Panc1 (cell line): ENCODE measurements around the gene AK2. TPM values are rescaled to one million over a fixed set of nuclear protein-coding genes. Genes with fewer than 3 reads are reported as not detected.
"Not testable (repeated sequence)": the region's sequence is repeated elsewhere in the genome, so short reads cannot be mapped to it uniquely, and the experiment has no call there.

Source experiments
- ATAC-seq: fragments of 200-7000 bp; cut with Tn5 transposase; 2 replicates; pipeline ENCODE4 v1.9.1; 2020; ENCODE audit warnings: mild to moderate bottlenecking, moderate library complexity
- BruUV-seq: library from RNA; stranded (reverse); fragments of 400-500 nt; replicated peaks from 2 replicates; lab custom pipeline; 2021; lab: Mats Ljungman, UMichigan
- CTCF ChIA-PET: fragments of 300-600 bp; sonication (Branson Sonifier 250); formaldehyde crosslinking; loops from one replicate; lab custom pipeline; 2022; ENCODE audit warnings: antibody characterized with exemption; lab: Charles Lee
- POLR2A ChIA-PET: fragments of 300-600 bp; sonication (Branson Sonifier 250); formaldehyde crosslinking; loops from one replicate; lab custom pipeline; 2022; ENCODE audit warnings: antibody characterized with exemption; lab: Charles Lee
- DNase-seq: peaks from one replicate; pipeline ENCODE4 v3.0.0-alpha.2; 2010; ENCODE audit warnings: low read depth, low spot score
- H3K27ac ChIP-seq: 2 replicates; pipeline ENCODE4 v1.5.1; 2011; ENCODE audit warnings: mild to moderate bottlenecking, low read length, inconsistent platforms
- H3K27me3 ChIP-seq: fragments of 200-500 bp; sonication (Bioruptor generic); 2 replicates; pipeline ENCODE4 v1.6.0; 2014; ENCODE audit warnings: low read length, inconsistent platforms; ENCODE audit not compliant: control insufficient read depth, insufficient read depth
- H3K36me3 ChIP-seq: fragments of 200-500 bp; sonication (Bioruptor generic); 2 replicates; pipeline ENCODE4 v1.5.1; 2014; ENCODE audit warnings: inconsistent platforms, mild to moderate bottlenecking, low read length, moderate library complexity; ENCODE audit not compliant: control insufficient read depth, insufficient read depth
- H3K4me1 ChIP-seq: 2 replicates; pipeline ENCODE4 v1.5.1; 2011; ENCODE audit warnings: inconsistent platforms, mild to moderate bottlenecking, low read length, moderate library complexity; ENCODE audit not compliant: control insufficient read depth, insufficient read depth
- H3K4me3 ChIP-seq, 2 experiments: 2 replicates each; pipeline ENCODE4 v1.5.1; 2011 to 2012; ENCODE audit warnings: low read depth in 2 of 2, low read length in 2 of 2, mild to moderate bottlenecking in 2 of 2, inconsistent platforms in 1 of 2, moderate library complexity in 1 of 2
- H3K9me3 ChIP-seq: fragments of 200-500 bp; sonication (Bioruptor generic); 2 replicates; pipeline ENCODE4 v1.5.1; 2014; ENCODE audit warnings: low read depth, mild to moderate bottlenecking, inconsistent platforms, low read length, moderate library complexity; ENCODE audit not compliant: control insufficient read depth, insufficient read depth
- POLR2AphosphoS5 ChIP-seq: IDR thresholded peaks from 2 replicates; pipeline ENCODE4 v1.6.1; 2012; ENCODE audit warnings: mild to moderate bottlenecking, low read depth, low read length, moderate library complexity
- REST ChIP-seq, 2 experiments: IDR thresholded peaks; 2 replicates each; pipeline ENCODE4 v1.6.1; 2011 to 2012; ENCODE audit warnings: low read depth in 2 of 2, control low read depth in 1 of 2, low read length in 1 of 2, mild to moderate bottlenecking in 1 of 2, moderate library complexity in 1 of 2; ENCODE audit not compliant: insufficient read depth in 1 of 2
- SIN3A ChIP-seq: IDR thresholded peaks from 2 replicates; pipeline ENCODE4 v1.6.1; 2012; ENCODE audit warnings: low read depth, mild to moderate bottlenecking, low read length, moderate library complexity, borderline replicate concordance; ENCODE audit not compliant: insufficient read depth
- TCF7L2 ChIP-seq: IDR thresholded peaks from 2 replicates; pipeline ENCODE4 v1.6.1; 2011; ENCODE audit warnings: mild to moderate bottlenecking, low read depth, low read length, inconsistent platforms
- in situ Hi-C: cut with HindIII; loops from 2 replicates; pipeline ENCODE4 v1.10.0; 2016; ENCODE audit warnings: low sequenced_read_pairs, low pct_unique_long_range_greater_than_20kb
- intact Hi-C: fragments of 100-400 bp; cut with micrococcal nuclease; formaldehyde crosslinking; loops from one replicate; pipeline ENCODE4 v1.10.0; 2022; ENCODE audit not compliant: unreplicated experiment
- total RNA-seq: library from RNA; stranded (reverse); gene quantifications from one replicate; pipeline ENCODE4 v1.2.1, GENCODE V29; 2021; ENCODE audit not compliant: unreplicated experiment
- TF ChIP-seq, protein P1 (sequence below): fragments of 450-650 bp; IDR thresholded peaks from 2 replicates; pipeline ENCODE4 v1.5.1; 2017; ENCODE audit warnings: mild to moderate bottlenecking

Gene AK2
- total RNA-seq, 1 experiment from 2014 or later: 213 TPM

- ATAC-seq: no peak
- BruUV-seq: no TSS peak
- intact Hi-C loops: no loop called here
- Histone ChIP-seq H3K9me3 (no peaks in the 10 kb centered on the region), H3K36me3 (no peaks in the 10 kb centered on the region), H3K27ac (no peak overlapping the region), H3K4me3 (no peak overlapping the region), H3K27me3 (no peaks in the 10 kb centered on the region), H3K4me1 (no peaks in the 10 kb centered on the region)
- in situ Hi-C loops: no loop called here
- CTCF ChIA-PET: no interaction called here
- DNase-seq: no peak
- POLR2A ChIA-PET: no interaction called here
- no peak for TF ChIP-seq SIN3A
- TF ChIP-seq, protein P1, sequence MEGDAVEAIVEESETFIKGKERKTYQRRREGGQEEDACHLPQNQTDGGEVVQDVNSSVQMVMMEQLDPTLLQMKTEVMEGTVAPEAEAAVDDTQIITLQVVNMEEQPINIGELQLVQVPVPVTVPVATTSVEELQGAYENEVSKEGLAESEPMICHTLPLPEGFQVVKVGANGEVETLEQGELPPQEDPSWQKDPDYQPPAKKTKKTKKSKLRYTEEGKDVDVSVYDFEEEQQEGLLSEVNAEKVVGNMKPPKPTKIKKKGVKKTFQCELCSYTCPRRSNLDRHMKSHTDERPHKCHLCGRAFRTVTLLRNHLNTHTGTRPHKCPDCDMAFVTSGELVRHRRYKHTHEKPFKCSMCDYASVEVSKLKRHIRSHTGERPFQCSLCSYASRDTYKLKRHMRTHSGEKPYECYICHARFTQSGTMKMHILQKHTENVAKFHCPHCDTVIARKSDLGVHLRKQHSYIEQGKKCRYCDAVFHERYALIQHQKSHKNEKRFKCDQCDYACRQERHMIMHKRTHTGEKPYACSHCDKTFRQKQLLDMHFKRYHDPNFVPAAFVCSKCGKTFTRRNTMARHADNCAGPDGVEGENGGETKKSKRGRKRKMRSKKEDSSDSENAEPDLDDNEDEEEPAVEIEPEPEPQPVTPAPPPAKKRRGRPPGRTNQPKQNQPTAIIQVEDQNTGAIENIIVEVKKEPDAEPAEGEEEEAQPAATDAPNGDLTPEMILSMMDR: no peak
- no peak for TF ChIP-seq TCF7L2
- TF ChIP-seq POLR2AphosphoS5: no peak
- TF ChIP-seq REST (IDR thresholded peaks at IDR 0.05; ENCODE audit: insufficient read depth in 1 of 2, low read depth in 2 of 2, low read length in 1 of 2): no peak
Observed at GRCh38 chr1:33070628-33071027, 33.9 kb upstream of the AK2 start.

GRCh38 chr1:33068108-33068507 lies 31.4 kb upstream of the AK2 start:
- H3K36me3 ChIP-seq, H3K4me1 ChIP-seq, H3K4me3 ChIP-seq, H3K27ac ChIP-seq, in situ Hi-C loops, intact Hi-C loops, BruUV-seq, H3K27me3 ChIP-seq, H3K9me3 ChIP-seq, ATAC-seq, POLR2A ChIA-PET, CTCF ChIA-PET, DNase-seq: not testable (repeated sequence)

- H3K9me3 ChIP-seq, H3K27me3 ChIP-seq, POLR2A ChIA-PET, H3K4me1 ChIP-seq, BruUV-seq, DNase-seq, H3K27ac ChIP-seq, in situ Hi-C loops, CTCF ChIA-PET, ATAC-seq, intact Hi-C loops, H3K4me3 ChIP-seq, H3K36me3 ChIP-seq: not testable (repeated sequence)
Observed at GRCh38 chr1:33066477-33066876, 29.8 kb upstream of the AK2 start.
